Prostate gland (tissue), 2 donors: ENCODE results near the gene ZSCAN31.
"Not testable (repeated sequence)": the region's sequence is repeated elsewhere in the genome, so short reads cannot be mapped to it uniquely, and the experiment has no call there.

Experiments used
- CTCF ChIP-seq, 4 experiments: fragments of 200-600 bp in 2 of 4; fragments of 450-650 bp in 2 of 4; sonication (generic) in 2 of 4; IDR thresholded peaks; 1 replicate in 3 of 4; 2 replicates in 1 of 4; pipeline ENCODE4 v1.5.1; 2016 to 2019; ENCODE audit warnings: antibody characterized with exemption in 4 of 4, mild to moderate bottlenecking in 2 of 4, moderate library complexity in 2 of 4
- POLR2A ChIP-seq: fragments of 450-650 bp; IDR thresholded peaks from one replicate; pipeline ENCODE4 v1.6.1; 2016; ENCODE audit warnings: antibody characterized with exemption, mild to moderate bottlenecking
- POLR2AphosphoS5 ChIP-seq: sonication (generic); formaldehyde crosslinking; IDR thresholded peaks from one replicate; pipeline ENCODE4 v1.6.1; 2017; ENCODE audit warnings: antibody characterized with exemption

- not testable (repeated sequence) for TF ChIP-seq CTCF (IDR thresholded peaks at IDR 0.05); POLR2A; POLR2AphosphoS5
These were observed 23.6 kb upstream of the ZSCAN31 start for GRCh38 chr6:28359562-28359961.
